Right lobe of liver (tissue), 6 donors: ENCODE data around the gene ARHGAP23. TPM values are rescaled to one million over a fixed set of nuclear protein-coding genes. Genes with fewer than 3 reads are reported as not detected.

Experiments
- ATAC-seq, 4 donors: fragments of 200-7000 bp; cut with Tn5 transposase; one replicate each; pipeline ENCODE4 v1.9.1; 2020; ENCODE audit warnings: mild to moderate bottlenecking in 4 of 4, moderate library complexity in 4 of 4
- DNase-seq, 3 donors: peaks; one replicate each; pipeline ENCODE4 v3.0.0-alpha.2; 2020
- H3K27ac ChIP-seq, 3 donors: fragments of 200-600 bp; one replicate each; pipeline ENCODE4 v1.8.0; 2022
- H3K27me3 ChIP-seq, 2 donors: fragments of 200-600 bp; one replicate each; pipeline ENCODE4 v1.8.0; 2022
- H3K36me3 ChIP-seq, 4 donors: fragments of 200-600 bp; sonication (generic) in 1 of 4; one replicate each; pipeline versions ENCODE4 v1.5.1 to v1.8.0; 2017 to 2022; ENCODE audit warnings: control low read depth in 1 of 4
- H3K4me1 ChIP-seq, 4 donors: fragments of 200-600 bp; sonication (generic) in 1 of 4; one replicate each; pipeline versions ENCODE4 v1.5.1 to v1.8.0; 2017 to 2022; ENCODE audit warnings: control low read depth in 1 of 4
- H3K4me3 ChIP-seq, 3 donors: fragments of 200-600 bp; one replicate each; pipeline ENCODE4 v1.8.0; 2022
- H3K9me3 ChIP-seq, 4 donors: fragments of 200-600 bp; sonication (generic) in 1 of 4; one replicate each; pipeline versions ENCODE4 v1.5.1 to v1.8.0; 2017 to 2022; ENCODE audit warnings: control low read depth in 1 of 4
- POLR2A ChIP-seq: fragments of 450-650 bp; IDR thresholded peaks from one replicate; pipeline ENCODE4 v1.6.1; 2017; ENCODE audit warnings: antibody characterized with exemption, mild to moderate bottlenecking
- WGBS: methylation state at CpG from one replicate; pipeline ENCODE4 v1.1.6; 2018; ENCODE audit warnings: low coverage, low lambda C conversion rate; ENCODE audit not compliant: insufficient coverage; ENCODE audit errors: missing lambda C conversion rate; 5-methylcytosine and 5-hydroxymethylcytosine counted together
- intact Hi-C, 2 donors: fragments of 100-400 bp; cut with DNase I; formaldehyde crosslinking; loops; one replicate each; pipeline versions ENCODE4 v1.11.2 to v1.14.1; 2022
- total RNA-seq, 6 experiments: library from RNA; depleted of rRNA in 2 of 6; stranded (reverse); fragments of >200 nt in 2 of 6; fragmentation: NEBNext Ultra II Directional in 3 of 6; extraction: Animal tissue kit (Norgen Biotek cat#: 25700) in 3 of 6; gene quantifications; one replicate each; pipeline versions ENCODE4 v1.1.0 to v1.2.4, GENCODE V29; 2016 to 2023
- TF ChIP-seq, protein P1 (sequence below), 4 donors: fragments of 200-600 bp in 3 of 4; fragments of 450-650 bp in 1 of 4; IDR thresholded peaks; one replicate each; pipeline versions ENCODE4 v1.5.1 to v1.8.0; 2016 to 2022; ENCODE audit warnings: antibody characterized with exemption in 4 of 4, mild to moderate bottlenecking in 2 of 4
- donor health status: DM: no; HTN: yes; CAD: no.
- donor health status: DM: no; HTN: no; CAD: no.
- donor health status: DM: no; HTN: no; CAD: no.
- donor health status: DM: no; HTN: yes; CAD: no.
- donor health status: DM: no; HTN: yes; CAD: no.

Gene ARHGAP23
- total RNA-seq, 6 experiments from 2014 or later: 1.4 to 9.5 (median 3.8) TPM

DNA sequence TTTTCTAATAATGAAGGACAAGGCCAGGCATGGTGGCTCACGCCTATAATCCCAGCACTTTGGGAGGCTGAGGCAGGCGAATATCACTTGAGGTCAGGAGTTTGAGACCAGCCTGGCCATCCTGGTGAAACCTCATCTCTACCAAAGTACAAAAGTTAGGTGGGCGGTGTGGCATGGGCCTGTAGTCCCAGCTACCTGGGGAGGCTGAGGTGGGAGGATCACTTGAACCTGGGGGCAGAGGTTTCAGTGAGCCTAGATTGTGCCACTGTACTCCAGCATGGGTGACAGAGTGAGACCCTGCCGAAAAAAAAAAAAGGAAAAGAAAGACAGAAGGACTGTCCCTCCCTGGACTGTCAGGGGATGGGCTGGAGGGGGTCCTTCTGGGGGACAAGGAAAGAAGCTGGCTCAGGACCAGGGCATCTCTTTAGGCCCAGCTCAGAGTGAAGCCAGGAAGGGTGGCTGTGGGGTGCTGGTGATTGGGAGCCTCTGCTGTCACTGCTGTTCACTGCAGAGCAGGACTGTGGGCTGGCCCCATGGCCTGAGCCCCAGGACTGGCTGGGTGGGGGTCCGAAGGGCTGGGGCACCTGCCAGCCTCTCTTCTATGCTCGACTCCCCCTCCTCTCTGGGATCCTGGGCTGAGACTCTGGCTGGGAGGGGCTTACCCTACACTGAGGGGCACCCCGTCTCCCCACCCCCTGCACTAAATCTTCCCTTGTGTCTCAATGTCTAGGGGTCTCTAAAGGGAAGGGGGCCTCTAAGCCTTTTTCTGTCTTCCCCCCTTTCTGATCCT is 909 bp upstream of the ARHGAP23 start:
- 58% methylated on average over 3 of the region's 7 CpGs for WGBS
- intact Hi-C loops: loop anchor here (10.0 kb wide), 1 partner anchor 57 kb away; no protein-coding TSS in a partner anchor
- DNase-seq (no peak), ATAC-seq (no peak)
- TF ChIP-seq, protein P1, sequence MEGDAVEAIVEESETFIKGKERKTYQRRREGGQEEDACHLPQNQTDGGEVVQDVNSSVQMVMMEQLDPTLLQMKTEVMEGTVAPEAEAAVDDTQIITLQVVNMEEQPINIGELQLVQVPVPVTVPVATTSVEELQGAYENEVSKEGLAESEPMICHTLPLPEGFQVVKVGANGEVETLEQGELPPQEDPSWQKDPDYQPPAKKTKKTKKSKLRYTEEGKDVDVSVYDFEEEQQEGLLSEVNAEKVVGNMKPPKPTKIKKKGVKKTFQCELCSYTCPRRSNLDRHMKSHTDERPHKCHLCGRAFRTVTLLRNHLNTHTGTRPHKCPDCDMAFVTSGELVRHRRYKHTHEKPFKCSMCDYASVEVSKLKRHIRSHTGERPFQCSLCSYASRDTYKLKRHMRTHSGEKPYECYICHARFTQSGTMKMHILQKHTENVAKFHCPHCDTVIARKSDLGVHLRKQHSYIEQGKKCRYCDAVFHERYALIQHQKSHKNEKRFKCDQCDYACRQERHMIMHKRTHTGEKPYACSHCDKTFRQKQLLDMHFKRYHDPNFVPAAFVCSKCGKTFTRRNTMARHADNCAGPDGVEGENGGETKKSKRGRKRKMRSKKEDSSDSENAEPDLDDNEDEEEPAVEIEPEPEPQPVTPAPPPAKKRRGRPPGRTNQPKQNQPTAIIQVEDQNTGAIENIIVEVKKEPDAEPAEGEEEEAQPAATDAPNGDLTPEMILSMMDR (IDR thresholded peaks at IDR 0.05): no peak
- no peak for TF ChIP-seq POLR2A
- Histone ChIP-seq H3K4me1 (peaks cover 0 to 7% (median 0%) of the 10 kb centered on the region in 4 donors), H3K27me3 (no peaks in the 10 kb centered on the region), H3K36me3 (no peaks in the 10 kb centered on the region), H3K9me3 (no peaks in the 10 kb centered on the region), H3K27ac (peak overlapping the region in 2 of 3 donors; percentile 36 to 69), H3K4me3 (peak overlapping the region; percentile 63 to 78 (median 65))

DNA sequence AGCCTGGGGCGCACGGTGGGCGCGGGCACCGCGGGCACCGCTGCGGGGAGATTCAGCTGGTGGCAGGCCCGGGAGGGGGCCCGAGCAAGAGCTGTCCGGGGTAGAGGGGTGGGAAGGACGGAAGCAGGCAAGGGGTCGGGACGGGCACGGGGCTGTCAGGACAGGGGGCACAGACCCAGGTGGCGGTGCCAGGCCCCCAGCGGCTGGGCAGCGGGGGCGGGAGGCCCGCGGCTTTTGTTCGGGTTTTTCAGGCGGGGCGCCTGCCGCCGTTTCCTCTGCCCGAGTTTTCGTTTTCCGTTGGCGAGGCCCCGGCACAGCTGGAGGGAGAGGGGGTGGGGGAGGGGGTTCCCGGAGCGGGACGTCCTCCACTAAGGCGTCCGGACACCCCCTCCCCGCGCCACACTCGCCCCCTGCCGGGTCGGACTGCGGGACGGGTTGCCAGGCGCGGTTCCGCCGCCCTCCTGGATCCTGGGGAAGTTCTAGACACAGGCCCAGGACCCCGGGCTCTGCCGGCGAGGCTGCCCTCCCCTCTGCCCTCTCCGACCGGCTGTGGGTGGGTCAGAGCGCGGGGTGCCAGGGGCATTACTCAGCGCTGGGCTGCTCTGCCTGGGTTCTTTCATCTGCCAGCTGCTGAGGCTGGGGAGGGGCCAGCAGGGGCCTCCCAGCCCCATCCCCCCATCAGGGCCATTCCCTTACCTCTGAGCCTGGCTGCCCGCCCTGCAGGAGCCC is 543 bp downstream of the ARHGAP23 start:
- Histone ChIP-seq H3K4me3 (peak overlapping the region; percentile 63 to 78 (median 65)), H3K9me3 (no peaks in the 10 kb centered on the region), H3K36me3 (no peaks in the 10 kb centered on the region), H3K27me3 (no peaks in the 10 kb centered on the region), H3K4me1 (peaks cover 0 to 7% (median 0%) of the 10 kb centered on the region in 4 donors), H3K27ac (peak overlapping the region; percentile 43 to 69 (median 51))
- peak; percentile 9 to 34 (median 25) for ATAC-seq
- DNase-seq: peak in 2 of 3 donors; percentile 56 to 59
- no peak for TF ChIP-seq POLR2A
- TF ChIP-seq, protein P1 (IDR thresholded peaks at IDR 0.05): no peak
- whole genome bisulfite sequencing: 0% methylated on average over 1 of the region's 56 CpGs
- intact Hi-C loops: loop anchor here (10.0 kb wide), 1 partner anchor 56 kb away; no protein-coding TSS in a partner anchor

DNA sequence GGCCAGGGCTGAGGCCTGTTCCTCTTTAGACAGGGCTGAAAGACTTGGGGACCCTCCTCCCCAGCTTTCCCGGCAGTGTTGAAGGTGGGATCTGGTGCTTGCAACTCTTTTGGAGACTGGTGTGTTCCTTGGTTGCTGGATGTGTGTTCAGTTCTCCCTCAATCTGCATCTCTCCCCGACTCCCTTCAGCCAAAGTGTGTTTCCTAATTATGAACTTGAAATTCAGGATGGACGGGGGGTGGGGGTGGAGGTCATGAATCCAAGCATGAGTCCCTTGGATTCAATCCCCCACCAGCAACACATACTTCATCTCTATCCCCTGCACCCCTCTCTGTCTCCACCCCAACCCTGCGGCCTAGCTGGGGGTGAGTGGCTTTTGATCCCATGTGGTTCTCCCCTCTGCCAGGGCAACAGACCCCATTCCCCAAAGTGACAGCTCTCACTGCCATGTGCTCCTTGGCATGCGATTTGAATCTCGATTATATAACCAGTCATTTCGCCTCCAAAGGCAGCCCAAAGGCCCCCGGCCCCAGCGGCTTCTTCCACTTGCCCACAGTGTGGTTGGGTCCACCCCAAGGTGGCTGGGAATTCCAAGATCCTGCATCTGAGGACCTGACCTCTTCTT is 1.3 kb downstream of the ARHGAP23 start:
- 61% methylated on average over 6 of the region's 9 CpGs for WGBS
- no peaks in the 10 kb centered on the region for H3K9me3 ChIP-seq

DNA sequence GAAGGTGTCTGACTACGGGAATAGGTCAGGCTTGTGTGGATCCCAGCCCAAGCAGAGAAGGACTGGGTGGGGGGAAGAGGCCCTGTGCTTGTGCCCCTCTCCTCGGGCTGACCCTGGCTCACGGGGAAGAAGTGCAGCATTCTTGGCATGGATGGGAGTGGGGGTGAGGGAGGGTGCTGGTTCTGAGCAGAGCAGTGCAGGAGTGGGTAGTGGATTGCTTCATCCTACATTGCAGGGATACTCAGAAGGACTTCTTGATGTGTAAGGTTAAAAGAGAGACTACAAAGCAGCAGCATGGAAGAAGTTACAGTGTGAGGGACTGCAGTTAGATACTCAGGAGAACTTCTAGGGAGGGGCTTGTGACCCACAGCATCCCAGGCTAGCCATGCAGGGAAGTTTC is 2.1 kb downstream of the ARHGAP23 start:
- H3K9me3 ChIP-seq: no peaks in the 10 kb centered on the region
- no peaks in the 10 kb centered on the region for H3K36me3 ChIP-seq
- WGBS: 67% methylated on average over 1 of the region's 3 CpGs
- no peak overlapping the region for H3K4me3 ChIP-seq
- DNase-seq: peak in 2 of 3 donors; percentile 34 to 36
- H3K4me1 ChIP-seq: peaks cover 0 to 7% (median 0%) of the 10 kb centered on the region in 4 donors
- H3K27me3 ChIP-seq: no peaks in the 10 kb centered on the region
- intact Hi-C loops: no loop called here
- ATAC-seq: no peak
- H3K27ac ChIP-seq: no peak overlapping the region
- TF ChIP-seq, protein P1 (IDR thresholded peaks at IDR 0.05): no peak
- TF ChIP-seq POLR2A: no peak

More for the DNA sequence above, 1.3 kb downstream of the ARHGAP23 start:
- peak overlapping the region in 2 of 3 donors; percentile 51 to 69 for H3K27ac ChIP-seq
- peak overlapping the region; percentile 63 to 78 (median 65) for H3K4me3 ChIP-seq
- intact Hi-C loops: loop anchor here (10.0 kb wide), 1 partner anchor 55 kb away; no protein-coding TSS in a partner anchor
- no peak for ATAC-seq
- DNase-seq: peak in 1 of 3 donors; percentile 38
- H3K4me1 ChIP-seq: peaks cover 0 to 7% (median 0%) of the 10 kb centered on the region in 4 donors
- H3K27me3 ChIP-seq: no peaks in the 10 kb centered on the region
- no peaks in the 10 kb centered on the region for H3K36me3 ChIP-seq
- TF ChIP-seq, protein P1 (IDR thresholded peaks at IDR 0.05): no peak
- TF ChIP-seq POLR2A: no peak
